ENCODE measurements around the gene BPIFB6. TPM values are rescaled to one million over a fixed set of nuclear protein-coding genes. Genes with fewer than 3 reads are reported as not detected.

BPIFB6 gene
- total RNA-seq, 4 donors from 2014 or later: not detected

DNA sequence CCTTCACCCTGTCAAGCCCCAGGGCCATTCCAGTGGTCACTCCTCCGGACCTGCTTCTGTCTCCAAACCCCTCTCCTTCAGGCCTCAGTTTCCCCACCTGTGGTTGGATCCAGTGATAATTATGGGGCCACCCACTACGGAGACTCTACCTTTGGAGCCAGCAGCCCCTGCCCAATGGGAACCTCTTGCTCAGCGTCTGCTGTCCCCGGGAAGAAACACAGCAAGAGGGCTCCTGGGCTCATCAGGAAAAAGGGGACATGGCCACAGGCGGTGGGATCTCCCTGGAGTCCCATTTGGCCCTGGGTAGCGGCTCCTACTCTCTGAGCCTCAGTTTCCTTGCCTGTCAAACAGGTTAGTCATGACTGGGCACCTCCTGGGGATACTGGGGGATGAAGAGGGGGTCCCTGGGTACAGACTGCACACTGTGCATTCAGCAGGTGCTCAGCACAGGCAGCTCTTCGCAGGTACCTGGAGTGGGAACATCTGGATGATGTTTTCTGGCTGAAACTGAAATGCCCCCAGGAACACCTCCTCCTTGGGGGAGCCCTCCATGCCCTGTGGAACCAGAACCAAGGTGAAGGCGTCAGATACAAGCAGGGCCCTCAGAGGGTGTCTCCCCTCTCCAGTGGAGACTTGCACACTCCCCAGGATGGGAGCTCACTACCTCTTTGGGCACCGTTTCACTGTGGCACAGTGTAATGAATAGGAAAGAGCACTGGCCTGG, 46.7 kb upstream of the BPIFB6 start:
- TF ChIP-seq, protein P1, sequence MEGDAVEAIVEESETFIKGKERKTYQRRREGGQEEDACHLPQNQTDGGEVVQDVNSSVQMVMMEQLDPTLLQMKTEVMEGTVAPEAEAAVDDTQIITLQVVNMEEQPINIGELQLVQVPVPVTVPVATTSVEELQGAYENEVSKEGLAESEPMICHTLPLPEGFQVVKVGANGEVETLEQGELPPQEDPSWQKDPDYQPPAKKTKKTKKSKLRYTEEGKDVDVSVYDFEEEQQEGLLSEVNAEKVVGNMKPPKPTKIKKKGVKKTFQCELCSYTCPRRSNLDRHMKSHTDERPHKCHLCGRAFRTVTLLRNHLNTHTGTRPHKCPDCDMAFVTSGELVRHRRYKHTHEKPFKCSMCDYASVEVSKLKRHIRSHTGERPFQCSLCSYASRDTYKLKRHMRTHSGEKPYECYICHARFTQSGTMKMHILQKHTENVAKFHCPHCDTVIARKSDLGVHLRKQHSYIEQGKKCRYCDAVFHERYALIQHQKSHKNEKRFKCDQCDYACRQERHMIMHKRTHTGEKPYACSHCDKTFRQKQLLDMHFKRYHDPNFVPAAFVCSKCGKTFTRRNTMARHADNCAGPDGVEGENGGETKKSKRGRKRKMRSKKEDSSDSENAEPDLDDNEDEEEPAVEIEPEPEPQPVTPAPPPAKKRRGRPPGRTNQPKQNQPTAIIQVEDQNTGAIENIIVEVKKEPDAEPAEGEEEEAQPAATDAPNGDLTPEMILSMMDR (IDR thresholded peaks at IDR 0.05): no peak
- TF ChIP-seq EP300 (IDR thresholded peaks at IDR 0.05) (no peak), POLR2AphosphoS5 (IDR thresholded peaks at IDR 0.05) (no peak), POLR2A (IDR thresholded peaks at IDR 0.05) (no peak)
- WGBS: 81% methylated on average over 5 of the region's 9 CpGs

GRCh38 chr20:32985596-32985995, 45.9 kb upstream of the BPIFB6 start:
- TF ChIP-seq POLR2A (IDR thresholded peaks at IDR 0.05) (no peak), POLR2AphosphoS5 (IDR thresholded peaks at IDR 0.05) (no peak), EP300 (IDR thresholded peaks at IDR 0.05) (no peak)
- TF ChIP-seq, protein P1 (IDR thresholded peaks at IDR 0.05): no peak
- 92% methylated on average over 5 of the region's 6 CpGs for WGBS
- no peak for DNase-seq (ENCODE audit: low spot score in 2 of 2)
- no peaks in the 10 kb centered on the region for H3K9me3 ChIP-seq
- no peak overlapping the region for H3K4me3 ChIP-seq
- peaks cover 10% of the 10 kb centered on the region for H3K27me3 ChIP-seq
- no peak overlapping the region for H3K27ac ChIP-seq
- no peaks in the 10 kb centered on the region for H3K36me3 ChIP-seq
- no peaks in the 10 kb centered on the region for H3K4me1 ChIP-seq

More for the DNA sequence above, 46.7 kb upstream of the BPIFB6 start:
- no peak for DNase-seq (ENCODE audit: low spot score in 2 of 2)
- no peaks in the 10 kb centered on the region for H3K36me3 ChIP-seq
- no peak overlapping the region for H3K4me3 ChIP-seq
- no peaks in the 10 kb centered on the region for H3K4me1 ChIP-seq
- H3K9me3 ChIP-seq: no peaks in the 10 kb centered on the region
- H3K27ac ChIP-seq: no peak overlapping the region
- H3K27me3 ChIP-seq: peaks cover 13% of the 10 kb centered on the region

DNA sequence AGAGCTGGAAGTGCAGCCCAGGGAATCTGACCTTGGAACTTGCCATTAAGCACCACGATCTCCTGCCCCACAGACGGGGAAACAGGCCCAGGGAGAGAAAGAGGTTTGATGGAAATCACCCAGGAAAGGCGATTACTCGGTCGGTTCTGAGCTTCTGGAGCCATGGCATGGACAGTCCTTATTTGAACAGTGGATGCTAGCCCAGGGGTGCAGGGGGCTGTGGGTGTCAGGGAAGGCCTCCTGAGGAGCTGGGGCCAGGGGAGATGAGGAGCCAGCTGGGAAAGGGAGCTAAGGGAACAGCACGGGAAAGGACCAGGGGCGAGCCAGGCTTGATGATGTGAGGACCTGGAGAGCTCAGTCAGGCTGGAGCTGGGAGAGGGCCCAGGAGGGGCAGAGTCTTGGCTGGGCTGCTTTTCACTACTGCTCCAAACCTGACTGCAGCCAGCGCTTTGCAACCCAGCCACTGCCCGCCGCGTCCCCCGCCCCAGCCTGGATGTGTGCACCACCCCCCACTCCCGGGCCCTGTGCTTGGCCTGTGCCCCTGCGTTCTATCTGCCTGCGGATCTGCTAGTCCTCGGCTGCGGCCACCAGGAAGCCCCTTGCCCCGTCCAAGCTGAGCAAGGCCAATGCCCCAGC, 45.0 kb upstream of the BPIFB6 start:
- no peaks in the 10 kb centered on the region for H3K36me3 ChIP-seq
- no peak for DNase-seq (ENCODE audit: low spot score in 2 of 2)
- H3K27me3 ChIP-seq: peaks cover 15% of the 10 kb centered on the region
- H3K27ac ChIP-seq: no peak overlapping the region
- TF ChIP-seq POLR2AphosphoS5 (IDR thresholded peaks at IDR 0.05) (no peak), EP300 (IDR thresholded peaks at IDR 0.05) (no peak), POLR2A (IDR thresholded peaks at IDR 0.05) (no peak)
- TF ChIP-seq, protein P1 (IDR thresholded peaks at IDR 0.05): no peak
- H3K4me3 ChIP-seq: no peak overlapping the region
- no peaks in the 10 kb centered on the region for H3K4me1 ChIP-seq
- no peaks in the 10 kb centered on the region for H3K9me3 ChIP-seq
- 87% methylated on average over 15 of the region's 18 CpGs for WGBS

GRCh38 chr20:32987044-32987825, 44.2 kb upstream of the BPIFB6 start:
- Histone ChIP-seq H3K36me3 (no peaks in the 10 kb centered on the region), H3K4me1 (no peaks in the 10 kb centered on the region), H3K27me3 (peaks cover 15% of the 10 kb centered on the region), H3K4me3 (no peak overlapping the region), H3K9me3 (no peaks in the 10 kb centered on the region), H3K27ac (no peak overlapping the region)
- WGBS: 89% methylated on average over 11 of the region's 11 CpGs
- no peak for TF ChIP-seq POLR2AphosphoS5 (IDR thresholded peaks at IDR 0.05)
- no peak for TF ChIP-seq POLR2A (IDR thresholded peaks at IDR 0.05)
- TF ChIP-seq EP300 (IDR thresholded peaks at IDR 0.05): no peak
- TF ChIP-seq, protein P1 (IDR thresholded peaks at IDR 0.05): no peak
- no peak for DNase-seq (ENCODE audit: low spot score in 2 of 2)

GRCh38 chr20:32988008-32988407, 43.4 kb upstream of the BPIFB6 start:
- no peak for DNase-seq (ENCODE audit: low spot score in 2 of 2)
- no peak overlapping the region for H3K27ac ChIP-seq
- H3K4me3 ChIP-seq: no peak overlapping the region
- no peaks in the 10 kb centered on the region for H3K9me3 ChIP-seq
- 66% methylated on average over 9 of the region's 16 CpGs for WGBS
- TF ChIP-seq EP300 (IDR thresholded peaks at IDR 0.05): no peak
- TF ChIP-seq POLR2A (IDR thresholded peaks at IDR 0.05): no peak
- TF ChIP-seq, protein P1 (IDR thresholded peaks at IDR 0.05): no peak
- TF ChIP-seq POLR2AphosphoS5 (IDR thresholded peaks at IDR 0.05): no peak
- H3K4me1 ChIP-seq: no peaks in the 10 kb centered on the region
- H3K27me3 ChIP-seq: peaks cover 15% of the 10 kb centered on the region
- H3K36me3 ChIP-seq: no peaks in the 10 kb centered on the region
